HepG2 (cell line): Measurements from ENCODE around the gene DTHD1.

Experiments
- ARNTL ChIP-seq: sonication (generic); formaldehyde crosslinking; IDR thresholded peaks from 2 replicates; pipeline ENCODE4 v1.4.0; 2020; ENCODE audit warnings: mild to moderate bottlenecking, missing genetic modification reagents
- EED ChIP-seq: sonication (generic); formaldehyde crosslinking; IDR thresholded peaks from 2 replicates; pipeline ENCODE4 v1.5.0; 2020; ENCODE audit warnings: mild to moderate bottlenecking, missing genetic modification reagents
- FOSL1 ChIP-seq: sonication (generic); formaldehyde crosslinking; IDR thresholded peaks from 2 replicates; pipeline ENCODE4 v1.9.0; 2021; ENCODE audit warnings: missing genetic modification reagents, borderline replicate concordance
- HIC2 ChIP-seq: sonication (generic); formaldehyde crosslinking; IDR thresholded peaks from 2 replicates; pipeline ENCODE4 v1.9.0; 2022; ENCODE audit warnings: low read depth, missing genetic modification reagents
- KAT7 ChIP-seq: IDR thresholded peaks from 2 replicates; pipeline ENCODE4 v1.6.1; 2018; ENCODE audit warnings: borderline replicate concordance, missing compliant biosample characterization
- MTF1 ChIP-seq: sonication (generic); formaldehyde crosslinking; IDR thresholded peaks from 2 replicates; pipeline ENCODE4 v1.5.0; 2020; ENCODE audit warnings: missing genetic modification reagents
- NCOA1 ChIP-seq: sonication (generic); formaldehyde crosslinking; IDR thresholded peaks from 2 replicates; pipeline ENCODE4 v1.9.0; 2021; ENCODE audit warnings: missing genetic modification reagents
- PBX3 ChIP-seq: sonication (generic); formaldehyde crosslinking; IDR thresholded peaks from 2 replicates; pipeline ENCODE4 v1.8.1; 2023; ENCODE audit warnings: missing genetic modification reagents, inconsistent platforms, borderline replicate concordance
- POLR2A ChIP-seq, 2 experiments: IDR thresholded peaks; 2 replicates each; pipeline ENCODE4 v1.6.1; 2011; ENCODE audit warnings: low read depth in 2 of 2, low read length in 2 of 2, mild to moderate bottlenecking in 1 of 2, moderate library complexity in 1 of 2; ENCODE audit not compliant: insufficient read depth in 1 of 2
- PTBP1 ChIP-seq: fragments of 200-400 bp; formaldehyde crosslinking; IDR thresholded peaks from 2 replicates; pipeline ENCODE4 v1.6.1; 2018; ENCODE audit warnings: low read length, low read depth; ENCODE audit not compliant: poor library complexity, severe bottlenecking
- ZBTB26 ChIP-seq: IDR thresholded peaks from 2 replicates; pipeline ENCODE4 v1.6.1; 2016; ENCODE audit warnings: missing compliant biosample characterization, missing genetic modification reagents, borderline replicate concordance
- ZFP41 ChIP-seq: sonication (generic); formaldehyde crosslinking; IDR thresholded peaks from 2 replicates; pipeline ENCODE4 v1.4.0; 2020; ENCODE audit warnings: mild to moderate bottlenecking, missing genetic modification reagents, borderline replicate concordance
- ZNF280D ChIP-seq: sonication (generic); formaldehyde crosslinking; IDR thresholded peaks from 2 replicates; pipeline ENCODE4 v1.5.1; 2020; ENCODE audit warnings: mild to moderate bottlenecking, missing genetic modification reagents
- ZNF646 ChIP-seq: sonication (generic); formaldehyde crosslinking; IDR thresholded peaks from 2 replicates; pipeline ENCODE4 v1.9.0; 2021; ENCODE audit warnings: mild to moderate bottlenecking, missing genetic modification reagents

GRCh38 chr4:36323816-36324419 is 42.5 kb downstream of the DTHD1 start:
- TF ChIP-seq HIC2: no peak
- TF ChIP-seq NCOA1 (CRISPR knock-in tag): no peak
- TF ChIP-seq ZFP41 (CRISPR knock-in tag): no peak
- no peak for TF ChIP-seq MTF1 (CRISPR knock-in tag)
- TF ChIP-seq ZNF646: no peak
- no peak for TF ChIP-seq ARNTL (CRISPR knock-in tag)
- no peak for TF ChIP-seq KAT7 (CRISPR knock-in tag)
- no peak for TF ChIP-seq PTBP1
- no peak for TF ChIP-seq ZNF280D
- TF ChIP-seq POLR2A (IDR thresholded peaks at IDR 0.05; ENCODE audit: insufficient read depth in 1 of 2, low read depth in 2 of 2, low read length in 2 of 2): no peak
- no peak for TF ChIP-seq EED (CRISPR knock-in tag)
- no peak for TF ChIP-seq PBX3 (CRISPR knock-in tag)
- TF ChIP-seq FOSL1: no peak
- TF ChIP-seq ZBTB26 (CRISPR knock-in tag): no peak
